Measurements from ENCODE around the gene UMAD1. TPM values are rescaled to one million over a fixed set of nuclear protein-coding genes. Genes with fewer than 3 reads are reported as not detected.

The UMAD1 gene
- polyA plus RNA-seq, 3 donors = 6.2 to 22.7 (median 18.6) TPM

DNA sequence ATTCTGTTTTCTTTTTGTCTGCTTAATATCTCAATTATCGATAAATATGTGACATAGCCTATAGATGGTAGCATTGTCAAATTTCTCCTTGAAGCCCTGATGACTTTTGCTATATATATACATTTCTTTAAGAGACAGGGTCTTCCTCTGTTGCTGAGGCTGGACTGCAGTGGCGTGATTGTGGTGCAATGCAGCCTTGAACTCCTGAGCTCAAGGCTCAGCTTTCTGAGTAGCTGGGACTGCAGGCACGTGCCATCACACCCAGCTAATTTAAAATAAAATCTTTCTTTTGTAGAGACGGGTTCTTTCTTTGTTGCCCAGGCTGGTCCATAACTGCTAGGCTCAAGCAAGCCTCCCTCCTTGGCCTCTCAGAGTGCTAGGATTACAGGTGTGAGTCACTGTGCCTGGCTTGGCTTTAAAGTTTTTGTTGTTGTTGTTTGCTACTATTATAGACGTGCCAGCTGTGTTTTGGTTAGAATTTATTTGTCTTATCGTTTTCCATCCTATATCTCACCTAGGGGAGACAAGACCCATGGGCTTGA lies 7.0 kb downstream of the UMAD1 start:
- peaks cover 0 to 11% (median 2%) of the 10 kb centered on the region in 7 donors for H3K9me3 Mint-ChIP-seq
- Histone ChIP-seq H3K9me3 (replicated peaks in 1 of 2; ENCODE audit: control insufficient read depth in 1 of 2, insufficient read depth in 1 of 2, low read length in 2 of 2) (peaks cover 0 to 8% of the 10 kb centered on the region in 2 donors), H3K27ac (ENCODE audit: low read depth in 1 of 2, low read length in 2 of 2) (no peak overlapping the region), H4K20me1 (ENCODE audit: insufficient read depth, low read length) (peaks cover 8% of the 10 kb centered on the region), H3K79me2 (ENCODE audit: insufficient read depth, low read length) (peaks cover 44% of the 10 kb centered on the region), H3K9ac (ENCODE audit: insufficient read depth, low read length, poor library complexity, severe bottlenecking) (no peak overlapping the region), H3K27me3 (ENCODE audit: control insufficient read depth in 2 of 2, insufficient read depth in 2 of 2, low read length in 2 of 2) (no peaks in the 10 kb centered on the region), H2AFZ (ENCODE audit: insufficient read depth, low read depth, low read length, poor library complexity, severe bottlenecking) (no peak overlapping the region), H3K4me2 (replicated peaks; ENCODE audit: extremely low read depth, low read length, poor library complexity, severe bottlenecking) (no peak overlapping the region), H3K4me3 (replicated peaks in 1 of 3; ENCODE audit: low read depth in 2 of 3, low read length in 3 of 3) (no peak overlapping the region), H3K36me3 (replicated peaks in 1 of 2; ENCODE audit: control insufficient read depth in 1 of 2, insufficient read depth in 2 of 2, low read length in 2 of 2) (no peaks in the 10 kb centered on the region), H3K4me1 (ENCODE audit: control insufficient read depth in 1 of 2, insufficient read depth in 2 of 2, low read length in 2 of 2) (no peaks in the 10 kb centered on the region)
- no peak overlapping the region for H3K27ac Mint-ChIP-seq
- H3K4me3 Mint-ChIP-seq = no peak overlapping the region
- WGBS (ENCODE audit: insufficient coverage) = no CpG with 5 or more reads among the region's 6 CpGs
- intact Hi-C loops (cut with micrococcal nuclease) = loop anchor here (10.0 kb wide), 1 partner anchor 83 kb away; the partner anchor contains the start of gene MIOS (in 2 of the 2)
- H3K27me3 Mint-ChIP-seq (ENCODE audit: low read depth in 3 of 3) = peaks cover 0 to 1% (median 0%) of the 10 kb centered on the region in 3 donors
- peaks cover 11 to 24% of the 10 kb centered on the region in 2 donors for H3K36me3 Mint-ChIP-seq
- peaks cover 3% of the 10 kb centered on the region for H3K4me1 Mint-ChIP-seq
- no peak for DNase-seq
- TF ChIP-seq, protein P1, sequence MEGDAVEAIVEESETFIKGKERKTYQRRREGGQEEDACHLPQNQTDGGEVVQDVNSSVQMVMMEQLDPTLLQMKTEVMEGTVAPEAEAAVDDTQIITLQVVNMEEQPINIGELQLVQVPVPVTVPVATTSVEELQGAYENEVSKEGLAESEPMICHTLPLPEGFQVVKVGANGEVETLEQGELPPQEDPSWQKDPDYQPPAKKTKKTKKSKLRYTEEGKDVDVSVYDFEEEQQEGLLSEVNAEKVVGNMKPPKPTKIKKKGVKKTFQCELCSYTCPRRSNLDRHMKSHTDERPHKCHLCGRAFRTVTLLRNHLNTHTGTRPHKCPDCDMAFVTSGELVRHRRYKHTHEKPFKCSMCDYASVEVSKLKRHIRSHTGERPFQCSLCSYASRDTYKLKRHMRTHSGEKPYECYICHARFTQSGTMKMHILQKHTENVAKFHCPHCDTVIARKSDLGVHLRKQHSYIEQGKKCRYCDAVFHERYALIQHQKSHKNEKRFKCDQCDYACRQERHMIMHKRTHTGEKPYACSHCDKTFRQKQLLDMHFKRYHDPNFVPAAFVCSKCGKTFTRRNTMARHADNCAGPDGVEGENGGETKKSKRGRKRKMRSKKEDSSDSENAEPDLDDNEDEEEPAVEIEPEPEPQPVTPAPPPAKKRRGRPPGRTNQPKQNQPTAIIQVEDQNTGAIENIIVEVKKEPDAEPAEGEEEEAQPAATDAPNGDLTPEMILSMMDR (IDR thresholded peaks at IDR 0.05) = no peak

DNA sequence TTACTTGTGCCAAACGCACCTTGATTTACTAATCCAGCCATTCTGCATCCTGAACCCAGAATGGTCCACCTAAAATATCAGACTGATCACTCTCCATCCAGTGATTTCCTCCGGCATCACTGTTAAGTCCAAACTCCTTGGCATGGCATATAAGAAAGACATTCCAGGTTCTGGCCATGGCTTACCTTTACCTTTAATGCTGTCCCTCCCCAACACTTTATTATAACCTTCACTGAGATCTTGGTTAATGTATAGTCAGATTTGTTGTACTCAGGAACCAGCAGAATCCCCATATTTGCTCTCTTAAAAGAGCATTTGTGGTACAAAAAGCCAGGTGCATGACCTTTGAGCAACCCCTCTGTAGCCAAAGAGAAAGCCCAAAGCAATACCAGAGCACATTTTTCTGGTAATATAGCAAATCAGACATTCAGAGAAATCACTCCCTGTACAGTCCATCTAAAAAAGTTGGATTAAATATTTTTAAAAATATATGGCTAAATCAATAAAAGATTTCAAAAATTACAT lies 10.2 kb downstream of the UMAD1 start:
- Mint-ChIP-seq H3K27ac (no peak overlapping the region), H3K9me3 (peaks cover 0 to 5% (median 0%) of the 10 kb centered on the region in 7 donors), H3K36me3 (peaks cover 4% of the 10 kb centered on the region in 2 donors), H3K4me3 (no peak overlapping the region), H3K27me3 (ENCODE audit: low read depth in 3 of 3) (peaks cover 0 to 1% (median 0%) of the 10 kb centered on the region in 3 donors), H3K4me1 (peaks cover 6% of the 10 kb centered on the region)
- Histone ChIP-seq H3K27ac (ENCODE audit: low read depth in 1 of 2, low read length in 2 of 2) (no peak overlapping the region), H3K4me2 (replicated peaks; ENCODE audit: extremely low read depth, low read length, poor library complexity, severe bottlenecking) (no peak overlapping the region), H2AFZ (ENCODE audit: insufficient read depth, low read depth, low read length, poor library complexity, severe bottlenecking) (no peak overlapping the region), H3K27me3 (ENCODE audit: control insufficient read depth in 2 of 2, insufficient read depth in 2 of 2, low read length in 2 of 2) (no peaks in the 10 kb centered on the region), H3K4me1 (ENCODE audit: control insufficient read depth in 1 of 2, insufficient read depth in 2 of 2, low read length in 2 of 2) (no peaks in the 10 kb centered on the region), H3K4me3 (replicated peaks in 1 of 3; ENCODE audit: low read depth in 2 of 3, low read length in 3 of 3) (no peak overlapping the region), H3K36me3 (replicated peaks in 1 of 2; ENCODE audit: control insufficient read depth in 1 of 2, insufficient read depth in 2 of 2, low read length in 2 of 2) (no peaks in the 10 kb centered on the region), H3K9me3 (replicated peaks in 1 of 2; ENCODE audit: control insufficient read depth in 1 of 2, insufficient read depth in 1 of 2, low read length in 2 of 2) (peaks cover 0 to 7% of the 10 kb centered on the region in 2 donors), H3K9ac (ENCODE audit: insufficient read depth, low read length, poor library complexity, severe bottlenecking) (no peak overlapping the region), H3K79me2 (ENCODE audit: insufficient read depth, low read length) (peaks cover 42% of the 10 kb centered on the region), H4K20me1 (ENCODE audit: insufficient read depth, low read length) (peaks cover 8% of the 10 kb centered on the region)
- 100% methylated on average over 1 of the region's 2 CpGs for WGBS (ENCODE audit: insufficient coverage)
- TF ChIP-seq, protein P1 (IDR thresholded peaks at IDR 0.05) = no peak
- no peak for DNase-seq
- intact Hi-C loops (cut with micrococcal nuclease) = no loop called here

All from CD14-positive monocyte (primary cell).